Tibial artery (tissue), 4 donors: ENCODE measurements around the gene NLGN4Y.

Experiments
- DNase-seq, 2 donors: peaks; one replicate each; pipeline ENCODE4 v3.0.0-alpha.2; 2019
- H3K27ac ChIP-seq, 2 donors: fragments of 200-600 bp; sonication (generic) in 1 of 2; 1 replicate in 1 of 2; 2 replicates in 1 of 2; pipeline ENCODE4 v1.5.1; 2018 to 2019; ENCODE audit warnings: mild to moderate bottlenecking in 1 of 2
- H3K27me3 ChIP-seq, 2 donors: fragments of 200-600 bp; sonication (generic) in 1 of 2; one replicate each; pipeline versions ENCODE4 v1.5.1 to v1.6.0; 2016 to 2019
- H3K36me3 ChIP-seq, 3 donors: fragments of 200-600 bp; sonication (generic) in 2 of 3; one replicate each; pipeline ENCODE4 v1.5.1; 2016 to 2019; ENCODE audit warnings: mild to moderate bottlenecking in 2 of 3
- H3K4me1 ChIP-seq, 4 donors: fragments of 200-600 bp; sonication (generic) in 2 of 4; 1 replicate in 3 of 4; 2 replicates in 1 of 4; pipeline ENCODE4 v1.5.1; 2016 to 2019
- H3K4me3 ChIP-seq, 2 donors: fragments of 200-600 bp; sonication (generic) in 1 of 2; 1 replicate in 1 of 2; 2 replicates in 1 of 2; pipeline ENCODE4 v1.5.1; 2018 to 2019; ENCODE audit warnings: mild to moderate bottlenecking in 2 of 2
- H3K9me3 ChIP-seq, 3 donors: fragments of 200-600 bp; sonication (generic) in 1 of 3; one replicate each; pipeline ENCODE4 v1.5.1; 2016 to 2019
- intact Hi-C: fragments of 100-400 bp; cut with DNase I; formaldehyde crosslinking; loops from one replicate; pipeline ENCODE4 v1.15.0; 2023; ENCODE audit warnings: low total_unique reads
- TF ChIP-seq, protein P1 (sequence below), 2 experiments: fragments of 200-600 bp in 1 of 2; fragments of 450-650 bp in 1 of 2; IDR thresholded peaks; one replicate each; pipeline ENCODE4 v1.5.1; 2017 to 2019; ENCODE audit warnings: antibody characterized with exemption in 2 of 2, mild to moderate bottlenecking in 1 of 2, moderate library complexity in 1 of 2

The NLGN4Y gene

DNA sequence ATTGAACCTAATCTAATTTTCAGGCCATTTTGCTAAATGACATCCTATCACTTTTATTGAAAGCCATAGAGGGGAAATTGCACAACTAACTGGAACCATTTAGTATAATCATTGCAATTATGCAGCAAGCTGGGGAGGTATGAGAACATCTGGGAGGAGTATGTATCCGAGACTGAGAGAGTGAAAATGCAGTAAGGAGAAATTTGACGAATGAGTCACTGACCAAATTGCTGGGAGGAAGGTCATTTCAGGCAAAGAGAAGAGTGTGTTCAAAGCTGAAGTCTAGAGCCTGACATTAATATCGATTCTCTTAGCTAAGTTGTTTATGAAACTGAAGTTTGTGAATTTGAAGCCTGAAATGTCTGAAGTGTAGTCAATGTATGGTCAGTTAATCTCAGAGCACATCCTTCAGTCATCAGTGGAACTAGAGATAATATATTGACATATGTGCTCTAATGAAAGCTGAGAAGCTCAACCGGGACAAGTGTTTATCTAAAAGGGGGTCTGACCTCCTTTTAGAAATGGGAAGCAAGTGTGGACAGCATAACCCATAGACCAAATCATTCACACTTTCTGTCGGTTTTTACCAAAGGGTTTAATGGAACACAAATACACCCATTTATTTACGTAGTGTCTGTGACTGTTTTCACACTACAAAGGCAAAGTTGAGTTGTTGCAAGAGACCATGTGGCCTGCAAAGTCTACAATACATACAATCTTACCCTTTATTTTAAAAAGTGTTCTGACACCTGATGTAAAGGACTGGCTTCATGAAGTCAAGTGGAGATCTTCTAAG is 120.0 kb downstream of the NLGN4Y start:
- H3K27me3 ChIP-seq: no peaks in the 10 kb centered on the region
- no peak for DNase-seq
- H3K27ac ChIP-seq: no peak overlapping the region
- no peaks in the 10 kb centered on the region for H3K9me3 ChIP-seq
- H3K4me1 ChIP-seq: no peaks in the 10 kb centered on the region
- no peaks in the 10 kb centered on the region for H3K36me3 ChIP-seq
- H3K4me3 ChIP-seq: no peak overlapping the region
- intact Hi-C loops: no loop called here
- TF ChIP-seq, protein P1, sequence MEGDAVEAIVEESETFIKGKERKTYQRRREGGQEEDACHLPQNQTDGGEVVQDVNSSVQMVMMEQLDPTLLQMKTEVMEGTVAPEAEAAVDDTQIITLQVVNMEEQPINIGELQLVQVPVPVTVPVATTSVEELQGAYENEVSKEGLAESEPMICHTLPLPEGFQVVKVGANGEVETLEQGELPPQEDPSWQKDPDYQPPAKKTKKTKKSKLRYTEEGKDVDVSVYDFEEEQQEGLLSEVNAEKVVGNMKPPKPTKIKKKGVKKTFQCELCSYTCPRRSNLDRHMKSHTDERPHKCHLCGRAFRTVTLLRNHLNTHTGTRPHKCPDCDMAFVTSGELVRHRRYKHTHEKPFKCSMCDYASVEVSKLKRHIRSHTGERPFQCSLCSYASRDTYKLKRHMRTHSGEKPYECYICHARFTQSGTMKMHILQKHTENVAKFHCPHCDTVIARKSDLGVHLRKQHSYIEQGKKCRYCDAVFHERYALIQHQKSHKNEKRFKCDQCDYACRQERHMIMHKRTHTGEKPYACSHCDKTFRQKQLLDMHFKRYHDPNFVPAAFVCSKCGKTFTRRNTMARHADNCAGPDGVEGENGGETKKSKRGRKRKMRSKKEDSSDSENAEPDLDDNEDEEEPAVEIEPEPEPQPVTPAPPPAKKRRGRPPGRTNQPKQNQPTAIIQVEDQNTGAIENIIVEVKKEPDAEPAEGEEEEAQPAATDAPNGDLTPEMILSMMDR (IDR thresholded peaks at IDR 0.05): no peak

DNA sequence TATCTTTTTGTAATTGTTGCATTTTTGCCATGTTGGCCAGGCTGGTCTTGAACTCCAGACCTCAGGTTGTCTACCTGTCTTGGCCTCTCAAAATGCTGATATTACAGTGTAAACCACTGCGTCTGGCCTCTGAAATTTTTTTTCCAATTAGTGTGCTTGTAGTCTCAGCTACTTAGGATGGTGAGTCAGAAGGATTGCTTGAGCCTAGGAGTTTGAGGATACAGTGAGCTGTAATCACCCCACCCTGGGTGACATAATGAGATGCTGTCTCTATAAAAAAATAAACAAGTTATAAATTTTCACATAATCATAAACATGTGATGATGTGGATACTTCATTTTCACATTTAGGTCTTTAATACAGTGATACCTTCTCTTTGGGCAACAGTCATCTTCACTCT is 154.9 kb downstream of the NLGN4Y start:
- H3K27ac ChIP-seq: no peak overlapping the region
- TF ChIP-seq, protein P1 (IDR thresholded peaks at IDR 0.05): no peak
- intact Hi-C loops: no loop called here

DNA sequence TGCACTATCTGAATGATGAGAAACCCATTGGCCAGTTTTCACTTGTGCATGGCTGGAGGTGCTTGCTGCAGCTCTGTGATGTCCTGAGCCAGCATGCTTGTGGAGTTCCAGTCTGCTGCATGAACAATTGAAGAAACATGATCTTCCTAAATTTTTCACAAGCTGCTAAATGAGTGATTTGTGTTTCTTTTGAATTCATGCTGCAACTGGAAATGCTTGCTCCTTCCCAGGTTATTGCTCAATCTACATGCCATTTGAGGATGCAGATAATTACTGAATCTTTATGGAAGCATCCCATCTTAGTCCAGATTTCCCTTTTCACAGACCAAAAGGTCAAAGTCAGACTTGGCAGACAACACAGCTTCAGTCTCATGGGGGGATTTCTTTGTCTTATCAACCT is 170.2 kb downstream of the NLGN4Y start:
- Histone ChIP-seq H3K36me3 (no peaks in the 10 kb centered on the region), H3K9me3 (no peaks in the 10 kb centered on the region), H3K27ac (no peak overlapping the region), H3K4me3 (no peak overlapping the region), H3K27me3 (no peaks in the 10 kb centered on the region), H3K4me1 (no peaks in the 10 kb centered on the region)
- intact Hi-C loops: no loop called here
- TF ChIP-seq, protein P1 (IDR thresholded peaks at IDR 0.05): no peak
- no peak for DNase-seq

More for the DNA sequence above, 154.9 kb downstream of the NLGN4Y start:
- H3K4me1 ChIP-seq: no peaks in the 10 kb centered on the region
- H3K9me3 ChIP-seq: no peaks in the 10 kb centered on the region
- H3K36me3 ChIP-seq: no peaks in the 10 kb centered on the region
- no peak overlapping the region for H3K4me3 ChIP-seq
- no peak for DNase-seq
- no peaks in the 10 kb centered on the region for H3K27me3 ChIP-seq

DNA sequence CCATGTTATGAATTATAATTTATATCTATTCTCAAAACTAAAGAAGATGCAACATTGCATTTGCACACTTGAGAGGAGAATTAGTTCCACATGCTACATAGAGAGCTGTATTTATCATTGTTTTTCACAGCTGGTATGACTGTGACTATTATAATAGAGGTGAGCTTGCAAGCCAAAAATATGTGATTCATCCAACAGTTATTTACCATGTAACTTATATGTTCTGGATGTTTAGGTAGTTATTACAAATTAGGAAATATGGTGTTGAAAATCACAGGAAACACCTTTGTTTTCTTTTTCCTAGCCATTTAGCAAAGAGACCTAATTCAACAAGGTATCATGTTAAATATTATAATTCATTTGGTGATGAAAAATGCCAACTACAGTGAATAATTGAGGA is 183.8 kb downstream of the NLGN4Y start:
- Histone ChIP-seq H3K36me3 (no peaks in the 10 kb centered on the region), H3K4me3 (no peak overlapping the region), H3K27me3 (no peaks in the 10 kb centered on the region), H3K27ac (no peak overlapping the region), H3K9me3 (no peaks in the 10 kb centered on the region), H3K4me1 (no peaks in the 10 kb centered on the region)
- no peak for DNase-seq
- TF ChIP-seq, protein P1 (IDR thresholded peaks at IDR 0.05): no peak
- intact Hi-C loops: no loop called here

DNA sequence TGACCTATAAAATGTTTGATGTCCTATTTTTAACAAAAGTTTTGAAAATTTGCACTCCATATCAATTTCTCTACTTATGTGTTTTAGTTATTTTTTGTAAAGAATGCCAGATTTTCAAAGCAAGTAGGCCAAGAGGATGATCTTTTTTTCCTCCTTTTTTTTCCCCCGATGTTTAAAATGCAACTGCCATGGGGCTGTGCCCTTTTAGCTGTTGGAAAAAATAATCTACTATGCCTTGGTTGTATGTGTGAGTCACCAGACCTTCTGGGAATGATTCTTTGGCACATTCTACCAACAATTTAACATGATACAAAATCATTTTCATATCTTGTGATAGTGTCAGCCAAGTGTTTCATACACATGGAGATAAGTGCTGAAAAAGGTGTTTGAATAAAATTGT is 217.3 kb downstream of the NLGN4Y start:
- intact Hi-C loops: no loop called here
- DNase-seq: no peak
- no peaks in the 10 kb centered on the region for H3K27me3 ChIP-seq
- no peak overlapping the region for H3K4me3 ChIP-seq
- no peaks in the 10 kb centered on the region for H3K36me3 ChIP-seq
- TF ChIP-seq, protein P1 (IDR thresholded peaks at IDR 0.05): no peak
- H3K27ac ChIP-seq: no peak overlapping the region
- no peaks in the 10 kb centered on the region for H3K4me1 ChIP-seq
- no peaks in the 10 kb centered on the region for H3K9me3 ChIP-seq
